GM12878 (cell line): ENCODE measurements around the gene H6PD. TPM values are rescaled to one million over a fixed set of nuclear protein-coding genes. Genes with fewer than 3 reads are reported as not detected.
A peak's percentile ranks its signal among the peaks of the same experiment; 100 is the strongest.

Experiments used
- ATAC-seq: fragments of 200-7000 bp; cut with Tn5 transposase; 3 replicates; pipeline ENCODE4 v1.9.1; 2020; ENCODE audit warnings: mild to moderate bottlenecking, moderate library complexity
- BruUV-seq: library from RNA; stranded (reverse); fragments of 400-500 nt; replicated peaks from 2 replicates; lab custom pipeline; 2021; lab: Mats Ljungman, UMichigan
- CTCF ChIA-PET: fragments of 300-600 bp; sonication (Branson Sonifier 250); formaldehyde crosslinking; extraction: SDS; loops from one replicate; lab custom pipeline; 2021; ENCODE audit warnings: inconsistent platforms; lab: Yijun Ruan, JAX
- POLR2A ChIA-PET: fragments of 350-600 bp; formaldehyde crosslinking; extraction: SDS; loops from one replicate; lab custom pipeline; 2021; ENCODE audit warnings: inconsistent platforms; lab: Charles Lee
- RAD21 ChIA-PET: fragments of 300-600 bp; sonication (Branson Sonifier 250); formaldehyde crosslinking; loops from one replicate; lab custom pipeline; 2023; ENCODE audit warnings: antibody characterized with exemption; ENCODE audit not compliant: unreplicated experiment; lab: Charles Lee
- SMC1A ChIA-PET: fragments of 300-600 bp; sonication (Branson Sonifier 250); formaldehyde crosslinking; loops from one replicate; lab custom pipeline; 2023; ENCODE audit not compliant: unreplicated experiment, uncharacterized antibody; lab: Charles Lee
- DNase-seq: peaks from one replicate; pipeline ENCODE4 v3.0.0-alpha.2; 2011; ENCODE audit warnings: low read depth, low spot score
- FAIRE-seq: peaks from 3 replicates; lab custom pipeline; 2011; peaks lifted over from hg19 to GRCh38; lab: Jason Lieb, UNC
- H2AFZ ChIP-seq: 2 replicates; pipeline ENCODE4 v1.6.0; 2011; ENCODE audit warnings: low read depth, low read length, control low read depth; ENCODE audit not compliant: control insufficient read depth
- H3K27ac ChIP-seq: 2 replicates; pipeline ENCODE4 v1.5.1; 2011; ENCODE audit warnings: control low read depth; ENCODE audit not compliant: control insufficient read depth, insufficient read depth
- H3K27me3 ChIP-seq, 2 experiments: replicated peaks in 1 of 2; 2 replicates each; pipeline versions ENCODE4 v1.6.0 to v1.6.1; 2011; ENCODE audit warnings: low read length in 1 of 2; ENCODE audit not compliant: control insufficient read depth in 2 of 2, insufficient read depth in 2 of 2
- H3K36me3 ChIP-seq, 2 experiments: 2 replicates each; pipeline ENCODE4 v1.5.1; 2011; ENCODE audit warnings: low read length in 1 of 2; ENCODE audit not compliant: control insufficient read depth in 2 of 2, insufficient read depth in 2 of 2
- H3K4me1 ChIP-seq: 2 replicates; pipeline ENCODE4 v1.6.1; 2011; ENCODE audit warnings: mild to moderate bottlenecking, low read length, moderate library complexity, mixed read lengths; ENCODE audit not compliant: control insufficient read depth, insufficient read depth
- H3K4me2 ChIP-seq: 2 replicates; pipeline ENCODE4 v1.6.0; 2011; ENCODE audit warnings: control low read depth; ENCODE audit not compliant: control insufficient read depth, insufficient read depth
- H3K4me3 ChIP-seq: fragments of 200-600 bp; sonication (generic); 2 replicates; pipeline ENCODE4 v1.5.1; 2016
- H3K79me2 ChIP-seq: 2 replicates; pipeline ENCODE4 v1.6.0; 2011; ENCODE audit warnings: low read length; ENCODE audit not compliant: control insufficient read depth, insufficient read depth
- H3K9ac ChIP-seq: 2 replicates; pipeline ENCODE4 v1.8.0; 2011; ENCODE audit warnings: low read length, control low read depth, mixed read lengths; ENCODE audit not compliant: control insufficient read depth, insufficient read depth
- H3K9me3 ChIP-seq: replicated peaks from 3 replicates; pipeline ENCODE4 v1.5.1; 2011; ENCODE audit warnings: mild to moderate bottlenecking, low read length; ENCODE audit not compliant: control insufficient read depth, insufficient read depth
- H4K20me1 ChIP-seq: 2 replicates; pipeline ENCODE4 v1.6.0; 2011; ENCODE audit not compliant: control insufficient read depth, insufficient read depth
- CHD2 ChIP-seq: IDR thresholded peaks from 2 replicates; pipeline ENCODE4 v1.6.1; 2011; ENCODE audit warnings: low read depth, low read length, improper control_type of control experiment, borderline replicate concordance
- EZH2 ChIP-seq: IDR thresholded peaks from 2 replicates; pipeline ENCODE4 v1.6.1; 2012; ENCODE audit warnings: low read depth, mild to moderate bottlenecking, control low read depth, inconsistent platforms, low read length, borderline replicate concordance; ENCODE audit not compliant: control insufficient read depth
- GATAD2B ChIP-seq: fragments of 450-650 bp; conservative IDR thresholded peaks from 2 replicates; pipeline ENCODE4 v1.6.1; 2017; ENCODE audit warnings: low read depth, mild to moderate bottlenecking, moderate library complexity
- HDAC2 ChIP-seq: fragments of 200-600 bp; sonication (generic); IDR thresholded peaks from 2 replicates; pipeline ENCODE4 v1.6.1; 2017
- HDAC6 ChIP-seq: fragments of 200-600 bp; sonication (generic); IDR thresholded peaks from one replicate; pipeline ENCODE4 v1.8.0; 2017; ENCODE audit warnings: antibody characterized with exemption; ENCODE audit not compliant: unreplicated experiment
- LARP7 ChIP-seq: fragments of 450-650 bp; IDR thresholded peaks from 2 replicates; pipeline ENCODE4 v1.6.1; 2017; ENCODE audit warnings: mild to moderate bottlenecking
- SMAD1 ChIP-seq: fragments of 450-650 bp; IDR thresholded peaks from 2 replicates; pipeline ENCODE4 v1.6.1; 2018; ENCODE audit warnings: mild to moderate bottlenecking, low read depth; ENCODE audit not compliant: partially characterized antibody
- SRF ChIP-seq, 2 experiments: IDR thresholded peaks; 2 replicates each; pipeline ENCODE4 v1.6.1; 2011; ENCODE audit warnings: low read depth in 2 of 2, low read length in 2 of 2, mild to moderate bottlenecking in 1 of 2, moderate library complexity in 1 of 2
- ZNF274 ChIP-seq: IDR thresholded peaks from one replicate; pipeline ENCODE4 v1.8.0; 2011; ENCODE audit not compliant: insufficient read length, insufficient read depth
- WGBS: methylation state at CpG from one replicate; pipeline ENCODE4 v1.1.6; 2016; ENCODE audit warnings: low lambda C conversion rate; ENCODE audit not compliant: insufficient replicate concordance, insufficient coverage; ENCODE audit errors: missing lambda C conversion rate; 5-methylcytosine and 5-hydroxymethylcytosine counted together
- in situ Hi-C: fragments of 300-500 bp; cut with MboI; formaldehyde crosslinking; loops from 9 replicates; pipeline ENCODE4 v1.14.3; 2018; ENCODE audit warnings: mixed read lengths
- intact Hi-C: fragments of 100-400 bp; cut with micrococcal nuclease; formaldehyde crosslinking; loops from one replicate; pipeline ENCODE4 v1.14.2; 2022; ENCODE audit not compliant: unreplicated experiment
- polyA plus RNA-seq, 11 experiments: library from polyadenylated mRNA; depleted of rRNA in 4 of 11; unstranded in 6 of 11; stranded (reverse) in 5 of 11; fragments of >200 nt; fragmentation: Nextera tagmentation in 4 of 11; fragmentation: Illumina TruSeq in 1 of 11; extraction: Ambion mirVana in 4 of 11; extraction: Trizol in 1 of 11; gene quantifications; 1 replicate in 1 of 11; 2 replicates in 10 of 11; pipeline versions ENCODE4 v1.2.1 to v1.2.3, GENCODE V29; 2011 to 2016; ENCODE audit warnings: inconsistent platforms in 2 of 11, missing spikeins in 2 of 11, low read depth in 1 of 11
- total RNA-seq, 4 experiments: library from RNA; depleted of rRNA in 3 of 4; stranded (reverse); fragments of >200 nt in 3 of 4; fragmentation: Illumina TruSeq in 1 of 4; extraction: Trizol in 1 of 4; gene quantifications; 2 replicates each; pipeline versions ENCODE4 v1.2.1 to v1.2.3, GENCODE V29; 2013 to 2021
- TF ChIP-seq, protein P1 (sequence below): fragments of 450-650 bp; IDR thresholded peaks from 2 replicates; pipeline ENCODE4 v1.6.1; 2017; ENCODE audit warnings: borderline replicate concordance

The H6PD gene
- total and polyA plus RNA-seq, 10 of the 15 experiments (the other 5 are each of a cell fraction or from before 2014, with no cell fraction given) = 1.2 to 20.7 (median 7.7) TPM

DNA sequence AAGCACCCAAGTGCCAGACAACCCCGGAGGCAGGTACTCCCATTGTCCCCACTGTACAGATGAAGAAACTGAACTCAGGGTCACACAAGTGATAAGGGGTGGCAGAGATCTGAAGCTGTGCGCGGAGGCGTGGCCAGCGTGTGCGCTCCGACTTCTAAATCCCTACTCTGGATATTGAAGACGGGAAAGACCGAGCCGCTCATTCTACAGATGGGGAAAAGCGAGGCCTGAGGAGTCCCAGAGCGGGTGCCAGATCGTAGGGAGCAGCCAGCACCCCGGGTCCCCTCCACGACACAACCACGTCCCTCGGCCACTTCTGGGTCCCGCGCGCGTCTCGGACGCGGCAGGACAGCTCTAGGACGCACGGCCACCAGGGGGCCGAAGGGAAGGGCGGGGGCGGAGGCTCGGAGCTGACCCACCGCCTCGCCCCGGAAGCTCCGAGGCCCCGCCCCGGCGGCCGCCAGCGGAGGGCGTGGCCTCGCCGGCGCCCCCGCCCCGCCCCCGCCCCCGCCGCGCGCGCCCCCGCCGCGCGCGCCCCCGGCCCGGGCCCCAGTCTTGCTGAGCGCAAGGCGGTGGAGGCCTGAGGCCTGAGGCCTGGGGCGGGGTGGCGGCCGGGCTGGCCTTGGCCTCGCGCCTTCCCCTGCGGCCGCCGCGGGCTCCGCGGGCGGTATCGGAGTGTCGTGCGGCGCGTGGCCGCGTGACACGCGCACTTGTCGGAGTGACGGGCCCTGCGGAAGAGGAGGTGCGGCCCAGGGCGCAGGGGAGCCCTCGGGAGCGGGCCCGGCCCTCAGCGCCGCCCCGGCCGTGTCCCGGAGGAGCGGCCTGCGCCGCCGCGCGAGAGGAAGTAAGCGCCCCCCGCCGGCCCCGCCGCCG, at the start of gene H6PD (continued):
- TF ChIP-seq HDAC6 = peak; percentile 42
- peak; percentile 77 for TF ChIP-seq LARP7
- TF ChIP-seq, protein P1, sequence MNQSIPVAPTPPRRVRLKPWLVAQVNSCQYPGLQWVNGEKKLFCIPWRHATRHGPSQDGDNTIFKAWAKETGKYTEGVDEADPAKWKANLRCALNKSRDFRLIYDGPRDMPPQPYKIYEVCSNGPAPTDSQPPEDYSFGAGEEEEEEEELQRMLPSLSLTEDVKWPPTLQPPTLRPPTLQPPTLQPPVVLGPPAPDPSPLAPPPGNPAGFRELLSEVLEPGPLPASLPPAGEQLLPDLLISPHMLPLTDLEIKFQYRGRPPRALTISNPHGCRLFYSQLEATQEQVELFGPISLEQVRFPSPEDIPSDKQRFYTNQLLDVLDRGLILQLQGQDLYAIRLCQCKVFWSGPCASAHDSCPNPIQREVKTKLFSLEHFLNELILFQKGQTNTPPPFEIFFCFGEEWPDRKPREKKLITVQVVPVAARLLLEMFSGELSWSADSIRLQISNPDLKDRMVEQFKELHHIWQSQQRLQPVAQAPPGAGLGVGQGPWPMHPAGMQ = no peak
- peak; percentile 79 for TF ChIP-seq GATAD2B
- TF ChIP-seq HDAC2 = no peak
- no peak for TF ChIP-seq CHD2
- TF ChIP-seq EZH2 = no peak

DNA sequence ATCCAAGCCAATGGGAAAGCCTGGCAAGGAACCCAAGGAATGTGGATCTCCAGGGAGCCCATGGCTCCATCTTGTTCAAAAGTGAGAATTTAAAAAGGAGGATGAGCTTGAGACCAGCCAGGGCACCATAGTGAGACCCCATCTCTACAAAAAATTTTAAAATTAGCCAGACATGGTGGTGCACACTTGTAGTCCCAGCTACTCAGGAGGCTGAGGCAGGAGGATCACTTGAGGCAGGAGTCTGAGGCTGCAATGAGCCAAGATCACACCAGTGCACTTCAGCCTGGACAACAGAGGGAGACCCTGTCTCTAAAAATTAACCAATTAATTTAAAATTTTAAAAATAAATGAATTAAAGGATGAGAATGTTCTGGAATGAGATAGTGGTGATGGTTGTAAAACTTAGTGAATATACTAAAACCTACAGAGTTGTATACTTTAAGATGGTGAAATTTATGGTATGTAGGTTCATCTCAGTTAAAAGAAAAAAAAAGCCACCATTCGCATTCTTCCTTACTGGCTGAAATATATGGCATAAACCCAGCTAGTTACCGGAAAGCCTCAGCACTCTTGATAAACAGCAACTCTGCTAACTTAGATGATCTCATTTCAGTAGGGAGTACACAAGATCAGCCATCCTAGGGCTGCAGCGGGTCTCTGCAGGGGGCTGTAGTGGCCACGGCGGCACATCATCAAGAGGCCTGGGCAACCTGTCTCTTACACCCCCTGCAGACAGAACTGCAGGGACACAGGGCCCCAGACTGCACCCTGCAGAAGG, 48.3 kb upstream of the H6PD start:
- Histone ChIP-seq H3K27me3 (no peaks in the 10 kb centered on the region), H3K4me3 (no peak overlapping the region), H3K9ac (no peak overlapping the region), H3K27ac (no peak overlapping the region), H3K36me3 (no peaks in the 10 kb centered on the region), H3K4me1 (peaks cover 9% of the 10 kb centered on the region), H3K4me2 (no peak overlapping the region), H3K79me2 (peaks cover 26% of the 10 kb centered on the region), H3K9me3 (no peaks in the 10 kb centered on the region), H2AFZ (no peak overlapping the region), H4K20me1 (no peaks in the 10 kb centered on the region)
- ChIA-PET POLR2A (interaction anchor here (0.5 to 1.4 kb wide), 5 partner anchors 12 to 105 kb away, joined by 3 to 6 read pairs (median 3); no protein-coding TSS in a partner anchor), SMC1A (interaction anchor here (0.7 to 2.0 kb wide), 4 partner anchors 14 to 119 kb away, joined by 3 to 9 read pairs (median 4); no protein-coding TSS in a partner anchor), CTCF (interaction anchor here (1.1 to 2.5 kb wide), 6 partner anchors 10 to 337 kb away, joined by 3 to 13 read pairs (median 6); no protein-coding TSS in a partner anchor), RAD21 (interaction anchor here (1.3 kb wide), 1 partner anchor 75 kb away, joined by 10 read pairs; no protein-coding TSS in a partner anchor)
- DNase-seq = no peak
- ATAC-seq = no peak
- intact Hi-C loops (no loop called here), in situ Hi-C loops (no loop called here)
- no peak for FAIRE-seq
- TF ChIP-seq ZNF274 (no peak), SRF (IDR thresholded peaks at IDR 0.05; ENCODE audit: low read depth in 2 of 2, low read length in 2 of 2) (no peak), HDAC6 (no peak), SMAD1 (no peak)
- WGBS = 80% methylated on average over 5 of the region's 5 CpGs
- no TSS peak for BruUV-seq
